NCI-H2029 (cell line): ENCODE measurements around the gene RSPH6A.
A peak's percentile ranks its signal among the peaks of the same experiment; 100 is the strongest.

ENCODE experiments used
- DNase-seq: peaks from one replicate; lab custom pipeline; 2025; lab: John Stamatoyannopoulos, UW

RSPH6A gene

DNA sequence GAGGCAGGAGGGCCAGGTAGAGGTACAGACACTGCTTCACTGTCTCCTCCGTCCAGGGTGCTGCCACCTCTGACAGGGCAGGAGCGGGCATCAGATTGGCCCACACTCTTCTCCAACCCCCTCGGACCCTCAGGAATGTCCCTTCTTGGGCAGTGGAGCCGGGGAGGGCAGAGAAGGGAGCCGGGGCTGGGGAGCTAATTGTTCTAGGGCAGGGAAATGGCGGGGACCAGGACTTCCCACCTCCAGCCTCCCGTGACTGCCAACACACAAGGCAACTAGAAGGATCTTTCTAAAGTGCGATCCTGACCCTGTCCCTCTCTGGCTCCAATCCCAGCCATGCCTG is 10.1 kb upstream of the RSPH6A start:
- no peak for DNase-seq

DNA sequence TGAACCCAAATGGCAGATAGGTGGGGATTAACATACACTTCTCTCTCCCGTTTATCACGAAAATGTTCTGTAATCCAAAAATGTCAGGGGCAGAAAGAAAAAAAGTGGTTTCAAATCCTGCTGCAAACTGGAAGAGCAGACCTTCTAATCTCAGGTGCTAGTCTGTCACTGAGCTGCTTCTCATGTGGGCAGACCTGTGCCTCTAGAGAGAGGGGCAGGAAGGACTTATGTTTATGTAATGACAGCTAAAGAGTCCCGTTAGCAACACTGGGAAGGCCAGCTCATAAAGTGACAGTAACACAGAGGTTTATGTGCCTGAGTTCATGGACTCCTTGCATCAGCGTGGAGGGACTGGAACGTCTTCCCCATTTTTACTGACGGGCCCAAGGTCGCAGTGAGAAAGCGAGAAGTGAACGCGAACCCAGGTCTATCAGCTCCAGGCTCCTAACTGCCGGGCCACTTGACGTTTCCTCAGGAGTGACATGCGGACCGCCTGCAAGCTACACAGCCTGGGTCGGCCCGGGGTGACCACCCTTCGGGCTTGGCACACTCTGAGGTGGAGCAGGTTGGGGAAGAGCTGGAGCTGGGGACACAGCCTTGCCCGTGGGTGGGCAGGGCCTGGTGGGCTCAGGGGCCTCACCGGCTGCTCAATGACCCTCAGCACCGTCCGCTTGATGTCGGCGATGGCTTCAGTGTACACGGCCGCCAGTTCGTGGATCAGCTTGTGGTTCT is 9.6 kb upstream of the RSPH6A start:
- no peak for DNase-seq

DNA sequence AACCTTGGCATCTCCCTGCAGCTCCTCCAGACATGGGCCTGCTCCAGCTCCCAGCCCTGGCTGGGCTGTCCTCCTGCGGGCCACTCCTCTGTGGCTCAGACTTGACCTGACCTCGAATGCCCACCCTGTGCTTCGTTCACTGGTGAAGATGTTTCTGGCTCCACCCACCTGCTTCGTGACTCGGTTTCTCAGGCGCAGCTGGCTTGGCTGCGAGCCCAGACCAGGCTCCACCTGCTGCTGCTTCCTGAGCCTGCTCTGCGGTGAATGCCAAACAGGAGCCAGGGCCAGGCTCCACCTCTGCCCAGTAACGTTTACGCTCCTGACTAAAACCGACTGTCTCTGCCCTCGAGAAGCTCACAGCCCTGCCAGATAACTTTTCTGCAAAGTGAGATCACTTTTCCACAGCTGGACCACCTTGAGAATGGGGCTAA is 8.9 kb upstream of the RSPH6A start:
- DNase-seq = peak; percentile 83

DNA sequence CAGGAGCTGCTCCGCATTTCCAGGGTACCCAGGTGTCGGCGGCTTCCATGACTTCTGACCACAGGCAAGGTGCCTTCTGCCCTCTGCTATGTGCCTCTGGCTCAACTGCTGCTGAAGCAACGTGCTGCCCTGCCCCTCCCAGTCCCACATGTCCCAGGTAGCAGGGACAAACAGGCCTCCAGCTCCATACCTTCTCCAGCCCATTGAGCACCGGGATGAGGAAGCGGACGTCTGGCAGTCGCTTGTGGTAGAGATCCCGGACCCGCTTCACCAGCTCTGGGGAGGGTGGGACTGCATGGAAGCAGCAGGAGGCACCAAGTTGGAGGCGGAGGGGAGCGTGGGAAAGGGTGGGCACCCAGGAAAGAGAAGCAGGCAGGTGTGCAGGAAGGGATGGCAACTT is 8.1 kb upstream of the RSPH6A start:
- DNase-seq = no peak

DNA sequence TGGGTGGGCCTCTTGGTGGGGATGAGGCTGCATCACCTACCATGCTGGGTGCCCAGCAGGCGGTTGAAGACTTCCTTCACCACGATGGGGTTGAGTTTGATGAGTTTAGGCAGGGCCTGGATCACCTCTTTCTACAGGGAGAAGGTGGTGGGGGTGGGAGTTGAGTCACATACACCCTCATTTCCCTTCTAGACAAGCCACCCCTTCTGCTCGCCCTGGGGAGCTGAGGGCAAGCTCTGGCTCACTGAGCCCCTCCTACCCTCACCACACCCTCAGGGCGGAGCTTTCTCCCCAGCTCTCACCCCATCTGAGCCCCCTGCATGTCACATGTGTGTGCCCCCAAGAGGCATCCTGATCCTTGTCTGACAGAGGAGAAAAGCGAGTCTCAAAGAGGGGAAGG is 7.6 kb upstream of the RSPH6A start:
- no peak for DNase-seq

DNA sequence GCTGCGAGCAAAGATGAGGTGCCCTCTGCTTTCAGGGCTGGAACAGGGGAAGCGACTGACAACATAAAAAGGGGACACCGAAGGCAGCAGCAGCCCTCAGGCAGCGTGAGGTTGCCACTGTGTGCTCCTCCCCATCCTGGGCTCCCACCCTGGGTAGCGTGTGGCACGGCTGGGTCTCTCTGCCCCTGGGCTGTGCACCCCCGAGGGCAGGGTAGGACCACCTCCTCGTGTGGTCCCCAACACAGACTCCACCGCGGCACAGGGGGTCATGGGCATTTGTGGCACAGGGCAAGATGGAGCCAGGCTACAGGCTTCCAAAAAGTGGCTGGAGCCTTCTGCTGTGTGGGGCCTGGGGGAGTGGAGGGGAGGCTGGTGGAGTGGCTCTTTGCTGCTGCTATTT is 6.5 kb upstream of the RSPH6A start:
- DNase-seq = no peak

DNA sequence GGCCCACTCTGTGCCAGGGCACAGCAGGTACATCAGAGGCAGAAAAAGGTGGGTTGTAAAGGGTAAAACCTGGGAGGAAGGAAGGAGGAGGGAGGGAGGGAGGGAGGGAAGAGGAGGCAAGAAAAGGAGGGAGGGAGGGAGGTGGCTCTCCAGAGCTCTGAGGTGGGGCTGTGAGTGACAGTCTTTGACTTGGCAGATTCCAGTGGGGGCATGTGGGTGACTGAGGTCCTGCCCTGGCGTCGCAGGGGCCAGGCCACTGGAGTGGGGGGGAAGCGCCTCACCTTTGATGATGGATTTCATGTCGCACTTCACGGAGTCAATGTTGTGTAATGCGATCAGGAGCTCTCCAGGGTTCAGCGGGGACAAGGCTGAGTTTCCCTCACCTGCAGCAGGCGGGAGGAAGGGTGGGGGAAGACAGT is 6.0 kb upstream of the RSPH6A start:
- DNase-seq = no peak

DNA sequence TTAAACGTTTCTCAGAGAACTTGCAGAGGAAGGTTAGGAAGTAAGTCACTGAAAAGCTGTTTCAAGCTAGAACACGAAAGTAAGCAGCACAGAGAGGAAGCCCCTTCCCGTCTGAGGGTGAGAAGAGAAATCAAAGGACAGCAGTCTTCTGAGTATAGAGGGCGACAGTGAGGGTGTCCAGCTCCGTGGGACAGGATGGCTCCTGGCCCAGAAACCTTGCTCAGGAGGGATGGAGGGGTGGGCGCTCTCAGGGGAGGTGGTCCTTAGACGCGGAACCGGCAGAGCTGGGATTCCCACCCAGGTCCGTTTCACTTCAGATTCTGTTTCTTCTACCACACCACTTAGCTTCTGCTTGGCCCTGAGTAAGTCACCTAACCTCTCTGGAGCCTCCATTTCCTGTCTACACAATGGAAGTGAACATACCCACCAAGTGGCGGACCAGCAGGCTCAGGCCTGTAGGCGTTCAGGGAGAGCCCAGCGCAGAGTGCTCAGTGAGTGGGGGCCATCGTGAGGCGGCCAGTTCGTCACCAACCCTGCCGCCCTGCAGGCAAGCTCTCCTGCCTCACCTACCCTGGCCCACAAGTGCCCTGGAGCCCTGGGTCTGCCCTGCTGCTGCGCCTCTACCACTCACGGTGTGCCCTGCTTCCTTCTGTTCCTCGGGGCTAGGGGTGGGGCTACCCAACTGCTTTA is 5.5 kb upstream of the RSPH6A start:
- DNase-seq = no peak

DNA sequence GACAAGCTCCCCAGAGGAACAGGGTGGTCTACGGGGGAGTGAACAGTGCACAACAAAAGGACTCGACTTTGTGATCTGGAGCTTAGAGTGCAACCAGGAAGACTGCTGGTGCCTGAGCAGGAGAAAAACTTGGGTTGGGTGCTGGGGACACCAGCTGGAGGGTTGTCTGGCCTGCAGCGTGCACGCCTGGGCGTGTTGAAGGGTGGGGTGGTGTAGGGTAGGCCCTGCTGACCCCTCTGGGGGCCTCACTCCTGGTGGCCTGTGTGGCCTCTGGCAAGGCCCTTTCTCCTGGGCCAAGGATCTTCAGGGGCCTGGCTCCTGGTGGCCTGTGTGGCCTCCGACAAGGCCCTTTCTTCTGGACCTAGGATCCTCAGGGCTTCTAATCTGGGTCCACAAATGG is 4.7 kb upstream of the RSPH6A start:
- DNase-seq = no peak

DNA sequence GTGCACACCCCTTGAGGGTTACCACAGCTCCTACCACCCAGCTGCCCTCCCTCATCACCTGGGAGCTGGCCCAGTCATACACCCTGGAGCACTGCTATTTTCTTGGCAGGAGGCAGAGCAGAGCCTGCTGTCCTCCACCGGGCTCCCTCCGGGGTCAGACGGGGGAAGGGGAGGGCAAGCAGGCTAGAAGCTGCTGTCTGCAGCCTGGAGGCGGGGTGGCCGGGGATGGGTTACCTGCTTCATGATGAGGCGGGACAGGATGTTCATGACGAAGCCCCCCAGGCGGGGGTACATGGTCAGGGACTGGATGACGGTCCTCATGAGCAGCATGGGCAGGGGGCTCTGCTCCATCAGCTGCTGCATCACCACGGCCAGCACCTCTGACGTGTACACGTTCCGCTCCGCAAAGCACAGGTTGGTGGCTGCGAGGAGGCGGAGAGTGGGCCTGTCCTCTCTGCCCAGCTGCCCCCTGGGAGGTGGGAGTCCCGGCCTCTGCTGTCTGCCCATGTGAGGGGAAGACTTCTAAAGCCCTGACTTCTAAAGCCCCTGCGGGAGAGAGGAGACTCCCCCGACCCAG is 2.7 kb upstream of the RSPH6A start:
- DNase-seq = no peak

DNA sequence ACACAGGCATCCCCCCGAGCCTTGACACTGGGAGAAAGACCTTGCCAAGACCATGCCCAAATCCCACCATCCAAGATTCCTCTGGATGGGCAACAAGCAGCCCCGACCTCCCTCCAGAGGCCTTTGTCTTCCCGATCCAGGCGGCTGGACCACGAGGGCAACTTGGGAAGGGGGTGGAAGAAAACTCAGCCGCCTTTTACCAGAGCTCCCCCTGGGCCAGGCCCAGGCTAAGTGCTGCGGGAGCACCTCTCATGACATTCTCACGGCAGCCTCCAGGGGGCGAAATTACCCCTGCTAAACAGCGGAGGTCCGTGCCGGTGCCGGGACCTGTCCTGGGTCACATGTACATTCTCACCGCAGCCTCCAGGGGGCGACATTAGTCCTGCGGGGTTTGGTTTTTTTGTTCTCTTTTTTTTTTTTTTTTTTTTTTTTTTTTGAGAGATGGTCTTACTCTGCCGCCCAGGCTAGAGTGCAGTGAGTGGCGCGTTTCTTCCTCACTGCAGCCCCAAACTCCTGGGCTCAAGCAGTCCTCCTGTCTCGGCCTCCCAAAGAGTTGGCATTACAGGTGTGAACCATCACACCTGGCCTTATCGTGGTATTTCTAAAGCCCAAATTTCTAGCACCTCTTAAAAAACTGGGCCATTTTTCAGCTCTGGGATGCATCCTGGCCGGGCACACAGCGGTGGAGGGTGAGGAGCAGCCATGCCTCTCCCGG is 2.1 kb upstream of the RSPH6A start:
- DNase-seq = peak; percentile 83

DNA sequence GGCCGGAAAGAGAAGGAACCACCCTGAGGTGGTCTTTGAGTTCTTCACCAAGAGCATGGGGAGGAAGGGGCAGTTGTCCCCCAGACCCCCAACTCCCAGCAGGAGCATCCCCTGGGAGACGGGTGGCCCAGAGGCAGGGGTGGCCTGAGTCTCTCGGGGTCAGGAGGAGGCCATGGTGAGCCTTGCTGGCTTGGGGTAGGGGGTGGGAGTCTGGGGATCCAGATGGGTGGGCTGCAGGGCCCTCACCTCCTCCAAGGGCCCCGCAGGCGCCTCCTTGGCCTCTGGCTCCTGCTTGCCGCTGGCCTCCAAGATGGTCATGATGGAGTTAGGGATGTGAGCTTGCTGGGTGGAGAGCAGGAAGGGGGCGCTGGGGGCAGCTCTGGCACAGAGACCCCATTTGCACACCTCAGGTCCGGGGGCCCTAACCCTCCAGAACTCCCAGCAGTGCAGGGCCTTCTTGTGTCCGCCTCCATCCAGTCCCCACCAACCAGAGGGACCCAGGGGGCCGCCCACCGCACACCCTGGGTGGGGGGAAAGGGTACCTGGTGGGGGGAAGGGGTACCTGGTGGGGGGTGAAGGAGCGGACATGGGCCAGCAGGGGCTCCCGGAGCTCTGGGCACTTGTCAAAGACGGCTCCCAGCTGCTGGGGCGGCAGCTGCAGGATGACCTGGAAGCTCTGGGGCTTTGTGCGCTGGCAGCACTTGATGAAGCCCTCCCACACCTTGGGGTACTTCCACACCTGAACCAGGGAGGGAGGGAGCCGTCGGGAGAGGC is 1.3 kb upstream of the RSPH6A start:
- DNase-seq = no peak

DNA sequence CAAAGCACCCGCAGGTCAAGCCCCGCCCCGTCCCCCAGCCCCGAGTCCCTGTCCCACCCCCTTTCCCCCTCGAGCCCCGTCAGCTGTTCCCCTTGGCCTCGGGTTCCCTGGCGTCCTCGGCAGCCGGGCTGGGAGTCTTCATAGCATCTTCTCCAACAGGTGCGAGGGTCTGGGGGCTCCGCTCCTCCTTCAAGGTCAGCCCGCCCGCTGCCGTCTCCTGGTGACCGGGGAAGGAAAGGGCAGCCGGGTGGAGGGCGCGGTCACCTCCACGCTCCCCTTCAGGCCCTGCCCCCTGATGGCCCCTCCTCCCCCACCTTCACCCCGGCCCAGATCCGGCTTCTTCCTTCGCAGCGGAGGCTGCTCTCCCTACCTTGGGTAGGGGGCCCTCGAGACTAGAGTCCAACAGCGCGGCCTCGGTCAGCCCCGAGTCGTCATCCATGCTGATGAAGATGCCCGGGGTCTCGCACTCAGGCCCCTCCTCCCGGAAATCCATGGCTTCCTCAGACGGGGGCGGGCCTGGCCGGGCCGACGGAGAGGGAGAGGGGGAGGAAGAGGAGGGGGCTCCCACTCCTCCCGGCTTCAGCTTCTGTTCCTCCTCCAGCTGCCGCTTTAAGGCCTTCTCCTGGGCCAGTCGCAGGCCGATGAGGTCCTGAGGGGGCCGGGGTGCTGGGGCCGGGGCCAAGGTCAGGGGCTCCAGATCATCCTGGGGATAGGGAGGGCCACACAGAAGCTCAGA is 541 bp upstream of the RSPH6A start:
- DNase-seq = no peak

DNA sequence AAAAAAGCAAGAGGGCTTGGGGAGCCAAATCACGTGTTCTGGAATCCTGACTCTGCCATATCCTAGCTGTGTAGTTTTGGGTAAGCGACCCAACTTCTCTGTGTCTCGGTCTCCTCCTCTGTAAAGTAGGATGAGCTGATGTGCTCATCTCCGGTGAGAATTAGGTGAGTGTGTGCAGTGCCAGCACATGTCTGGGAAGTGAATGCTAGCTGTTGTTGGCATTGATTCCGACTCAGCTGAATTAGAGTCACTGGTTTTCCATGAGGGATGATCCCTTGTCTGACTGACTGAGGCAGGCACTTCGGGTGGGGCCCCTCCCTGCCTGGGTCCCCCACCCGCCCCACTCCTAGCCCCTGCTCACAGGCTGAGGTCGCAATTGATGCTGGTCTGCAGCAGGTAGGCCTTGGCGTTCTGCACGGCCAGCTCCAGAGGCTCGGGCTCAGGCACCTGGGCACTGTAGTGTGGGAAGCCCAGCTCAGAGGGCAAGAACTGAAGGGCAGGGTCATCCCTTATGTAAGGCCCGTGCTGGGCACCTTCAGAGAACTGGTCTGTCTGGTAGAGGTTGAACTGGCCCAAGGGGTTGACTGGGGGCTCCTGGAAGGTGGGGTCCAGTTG is 835 bp downstream of the RSPH6A start:
- no peak for DNase-seq

DNA sequence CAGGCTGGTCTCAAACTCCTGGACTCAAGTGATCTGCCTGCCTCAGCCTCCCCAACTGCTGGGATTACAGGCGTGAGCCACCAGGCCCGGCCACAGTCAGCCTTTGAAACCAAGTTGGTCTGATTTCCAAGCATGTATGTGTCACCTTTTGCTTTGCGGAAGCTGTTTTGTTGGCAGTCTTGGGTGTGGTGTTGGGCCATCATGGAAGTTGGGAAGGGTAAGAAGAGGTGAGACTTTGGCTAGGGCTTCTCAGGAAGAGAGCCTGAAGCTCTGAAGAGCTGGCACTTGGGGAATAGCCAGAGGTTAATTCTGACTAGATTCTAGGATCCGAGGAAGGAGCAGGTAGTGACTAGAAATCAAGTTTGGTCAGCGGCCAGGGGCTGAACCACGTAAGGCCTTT is 2.8 kb downstream of the RSPH6A start:
- no peak for DNase-seq

DNA sequence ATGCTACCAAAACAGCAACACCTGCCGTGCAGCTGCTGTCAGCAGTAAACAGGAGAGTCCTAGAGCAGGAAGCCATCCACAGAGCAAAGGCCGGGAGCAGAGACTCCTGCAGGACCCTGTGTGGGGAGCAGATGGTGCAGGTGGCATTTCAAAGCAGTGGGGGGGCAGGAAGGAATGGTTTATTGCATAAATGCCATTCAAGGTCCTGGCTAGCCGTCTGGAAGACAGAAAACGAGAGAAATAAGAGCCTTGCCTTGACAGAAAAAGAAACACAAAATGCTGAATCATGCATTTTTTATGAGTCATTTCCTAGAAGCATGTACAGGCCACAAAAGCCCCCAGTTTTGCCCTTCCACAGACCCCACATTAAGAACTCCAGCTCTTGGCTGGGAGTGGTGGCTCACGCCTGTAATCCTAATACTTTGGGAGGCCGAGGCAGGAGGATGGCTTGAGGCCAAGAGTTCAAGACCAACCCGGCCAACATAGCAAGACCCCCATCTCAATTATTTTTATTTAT is 5.4 kb downstream of the RSPH6A start:
- DNase-seq = peak; percentile 69

DNA sequence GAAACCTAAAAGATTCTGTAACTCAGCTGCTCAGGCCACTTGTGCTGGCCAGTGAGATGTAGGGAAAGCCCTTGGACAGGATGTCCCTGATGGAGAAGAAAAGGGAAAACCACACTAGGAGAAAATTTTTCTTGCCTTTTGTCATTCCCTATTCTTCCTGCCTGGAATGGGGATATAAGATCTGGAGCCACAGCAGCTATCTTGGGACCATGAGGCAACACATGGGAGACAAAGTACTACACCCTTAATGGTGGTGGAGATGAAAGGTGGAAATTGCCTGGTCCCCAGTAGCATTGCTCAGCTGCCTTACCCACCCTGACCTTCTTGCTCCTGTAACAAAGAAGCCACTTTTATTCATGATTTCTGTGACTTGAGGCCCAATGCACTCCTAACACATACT is 9.4 kb downstream of the RSPH6A start:
- DNase-seq = no peak

DNA sequence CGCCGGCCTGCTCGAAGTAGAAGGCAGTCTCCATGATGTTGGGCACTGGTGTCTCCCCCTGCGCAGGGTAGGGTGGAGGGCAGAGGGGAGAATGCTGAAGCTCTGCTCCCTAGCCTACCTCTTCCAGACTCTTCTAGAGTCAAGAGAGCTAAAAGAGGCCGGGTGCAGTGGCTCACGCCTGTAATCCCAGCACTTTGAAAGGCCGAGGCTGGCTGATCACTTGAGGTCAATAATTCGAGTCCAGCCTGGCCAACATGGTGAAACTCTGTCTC is 10.2 kb downstream of the RSPH6A start:
- no peak for DNase-seq

DNA sequence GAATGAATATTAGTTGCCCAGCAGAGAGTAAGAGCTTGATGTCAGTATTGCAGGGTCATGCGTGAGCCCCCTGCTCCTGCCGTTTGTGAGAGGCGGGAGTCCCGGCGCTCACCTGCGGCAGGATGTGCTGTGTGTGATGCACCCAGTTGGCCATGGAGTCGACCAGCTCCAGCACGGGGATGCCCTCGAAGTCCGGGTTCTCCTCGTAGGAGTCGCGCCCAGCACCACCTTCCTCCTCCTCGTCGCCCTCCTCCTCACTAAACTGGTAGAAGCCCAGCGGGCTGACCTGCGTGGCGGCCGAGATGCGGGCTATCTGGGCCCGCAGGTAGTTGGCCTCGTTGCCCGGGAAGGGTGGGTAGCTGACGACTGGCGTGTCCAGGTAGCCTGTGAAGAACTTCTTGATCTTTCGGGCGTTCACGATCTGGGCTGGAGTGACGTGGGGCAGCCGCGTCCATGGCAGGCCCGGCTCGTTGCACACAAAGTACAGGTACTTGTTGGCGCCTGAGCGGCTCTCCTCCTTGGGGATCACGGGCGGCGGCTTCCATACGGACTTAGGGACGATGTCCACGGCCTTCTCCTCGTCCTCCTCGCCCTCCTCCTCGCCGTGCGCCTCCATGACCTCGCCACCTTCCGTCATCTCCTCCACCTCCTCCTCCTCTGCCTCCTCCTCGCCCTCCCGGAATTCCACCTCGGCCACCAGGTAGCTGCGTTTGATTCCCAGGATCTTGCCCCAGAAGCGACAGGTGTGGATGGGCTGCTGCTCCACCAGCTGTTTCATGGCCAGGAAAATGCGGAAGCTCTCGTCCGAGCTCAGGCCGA is 10.8 kb downstream of the RSPH6A start:
- DNase-seq = no peak

DNA sequence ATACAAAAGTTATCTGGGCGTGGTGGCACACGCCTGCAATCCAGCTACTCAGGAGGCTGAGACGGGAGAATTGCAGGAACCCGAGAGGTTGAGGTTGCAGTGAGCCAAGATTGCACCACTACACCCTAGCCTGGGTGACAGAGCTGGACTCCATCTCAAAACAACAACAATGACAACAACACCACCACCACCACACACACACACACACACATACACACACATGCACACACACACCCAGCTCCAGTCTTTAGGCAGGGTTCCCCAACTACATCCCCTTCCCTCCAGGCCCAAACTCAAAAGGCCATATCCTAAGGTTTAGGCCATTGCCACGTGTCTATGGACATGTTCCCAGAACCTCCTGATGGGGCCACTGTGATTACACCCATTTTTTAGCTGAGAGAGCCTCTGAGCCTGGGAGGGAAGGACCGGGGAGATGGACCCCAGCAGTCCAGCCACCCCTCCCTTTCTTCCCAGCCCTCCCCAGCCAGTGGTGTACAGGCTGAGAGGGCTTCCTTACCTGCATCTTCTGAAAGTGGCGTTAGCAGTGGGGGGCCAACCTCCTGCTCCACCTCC is 13.4 kb downstream of the RSPH6A start:
- DNase-seq = no peak
